ENCODE measurements around the gene TMTC1. TPM values are rescaled to one million over a fixed set of nuclear protein-coding genes. Genes with fewer than 3 reads are reported as not detected.

TMTC1 gene
- total RNA-seq, 1 donor from 2014 or later, result 1.4 TPM

- no peak for DNase-seq
- H3K9me3 Mint-ChIP-seq (ENCODE audit: unreplicated experiment), result no peaks in the 10 kb centered on the region
- H3K36me3 Mint-ChIP-seq (ENCODE audit: unreplicated experiment), result no peaks in the 10 kb centered on the region
- no peak for TF ChIP-seq CTCF (IDR thresholded peaks at IDR 0.05; ENCODE audit: partially characterized antibody, unreplicated experiment)
- H3K27me3 Mint-ChIP-seq (ENCODE audit: unreplicated experiment), result peaks cover 2% of the 10 kb centered on the region
- H3K4me1 Mint-ChIP-seq (ENCODE audit: low read depth, unreplicated experiment), result peaks cover 15% of the 10 kb centered on the region
- no peak overlapping the region for H3K27ac Mint-ChIP-seq (ENCODE audit: unreplicated experiment)
- H3K4me3 Mint-ChIP-seq (ENCODE audit: unreplicated experiment), result no peak overlapping the region
These were observed 64.4 kb downstream of the TMTC1 start for GRCh38 chr12:29719381-29719780.

GRCh38 chr12:29717540-29718100 is 66.1 kb downstream of the TMTC1 start:
- peaks cover 2% of the 10 kb centered on the region for H3K27me3 Mint-ChIP-seq (ENCODE audit: unreplicated experiment)
- H3K4me1 Mint-ChIP-seq (ENCODE audit: low read depth, unreplicated experiment), result peaks cover 27% of the 10 kb centered on the region
- no peaks in the 10 kb centered on the region for H3K36me3 Mint-ChIP-seq (ENCODE audit: unreplicated experiment)
- H3K27ac Mint-ChIP-seq (ENCODE audit: unreplicated experiment), result no peak overlapping the region
- DNase-seq, result no peak
- TF ChIP-seq CTCF (IDR thresholded peaks at IDR 0.05; ENCODE audit: partially characterized antibody, unreplicated experiment), result no peak
- no peak overlapping the region for H3K4me3 Mint-ChIP-seq (ENCODE audit: unreplicated experiment)
- no peaks in the 10 kb centered on the region for H3K9me3 Mint-ChIP-seq (ENCODE audit: unreplicated experiment)

GRCh38 chr12:29714966-29715365 is 68.8 kb downstream of the TMTC1 start:
- no peak for DNase-seq
- H3K4me1 Mint-ChIP-seq (ENCODE audit: low read depth, unreplicated experiment), result peaks cover 31% of the 10 kb centered on the region
- TF ChIP-seq CTCF (IDR thresholded peaks at IDR 0.05; ENCODE audit: partially characterized antibody, unreplicated experiment), result no peak
- H3K27ac Mint-ChIP-seq (ENCODE audit: unreplicated experiment), result no peak overlapping the region
- H3K27me3 Mint-ChIP-seq (ENCODE audit: unreplicated experiment), result no peaks in the 10 kb centered on the region
- no peaks in the 10 kb centered on the region for H3K9me3 Mint-ChIP-seq (ENCODE audit: unreplicated experiment)
- H3K36me3 Mint-ChIP-seq (ENCODE audit: unreplicated experiment), result no peaks in the 10 kb centered on the region
- no peak overlapping the region for H3K4me3 Mint-ChIP-seq (ENCODE audit: unreplicated experiment)

GRCh38 chr12:29713729-29714128 is 70.0 kb downstream of the TMTC1 start:
- Mint-ChIP-seq H3K36me3 (ENCODE audit: unreplicated experiment) (no peaks in the 10 kb centered on the region), H3K4me3 (ENCODE audit: unreplicated experiment) (no peak overlapping the region), H3K27me3 (ENCODE audit: unreplicated experiment) (no peaks in the 10 kb centered on the region), H3K4me1 (ENCODE audit: low read depth, unreplicated experiment) (peaks cover 30% of the 10 kb centered on the region), H3K27ac (ENCODE audit: unreplicated experiment) (no peak overlapping the region), H3K9me3 (ENCODE audit: unreplicated experiment) (no peaks in the 10 kb centered on the region)
- DNase-seq, result no peak
- no peak for TF ChIP-seq CTCF (IDR thresholded peaks at IDR 0.05; ENCODE audit: partially characterized antibody, unreplicated experiment)

- no peaks in the 10 kb centered on the region for H3K9me3 Mint-ChIP-seq (ENCODE audit: unreplicated experiment)
- H3K36me3 Mint-ChIP-seq (ENCODE audit: unreplicated experiment), result peaks cover 6% of the 10 kb centered on the region
- DNase-seq, result no peak
- peaks cover 33% of the 10 kb centered on the region for H3K4me1 Mint-ChIP-seq (ENCODE audit: low read depth, unreplicated experiment)
- H3K27me3 Mint-ChIP-seq (ENCODE audit: unreplicated experiment), result peaks cover 3% of the 10 kb centered on the region
- TF ChIP-seq CTCF (IDR thresholded peaks at IDR 0.05; ENCODE audit: partially characterized antibody, unreplicated experiment), result no peak
- H3K4me3 Mint-ChIP-seq (ENCODE audit: unreplicated experiment), result no peak overlapping the region
- H3K27ac Mint-ChIP-seq (ENCODE audit: unreplicated experiment), result peak overlapping the region; percentile 23
These were observed 72.4 kb downstream of the TMTC1 start for GRCh38 chr12:29711381-29711780.

All from glutamatergic neuron (in vitro differentiated cells).